Measurements from ENCODE around the gene MAPK14.

DNA sequence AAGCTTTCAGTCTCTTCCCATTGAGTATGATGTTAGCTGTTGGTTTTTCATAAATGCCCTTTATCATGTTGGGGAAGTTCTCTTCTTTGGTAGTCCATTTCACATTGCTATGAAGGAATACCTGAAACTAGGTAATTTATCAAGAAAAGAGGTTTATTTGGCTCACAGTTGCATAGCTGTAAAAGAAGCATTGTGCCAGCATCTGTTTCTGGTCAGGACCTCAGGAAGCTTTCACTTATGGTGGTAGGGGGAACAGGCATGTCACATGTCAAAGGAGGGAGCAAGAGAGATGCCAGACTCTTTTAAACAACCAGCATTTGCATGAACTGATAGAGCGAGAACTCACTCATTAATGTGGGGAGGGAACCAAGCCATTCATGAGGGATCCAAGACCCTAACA, 54.7 kb downstream of the MAPK14 start:
- TF ChIP-seq, protein P1, sequence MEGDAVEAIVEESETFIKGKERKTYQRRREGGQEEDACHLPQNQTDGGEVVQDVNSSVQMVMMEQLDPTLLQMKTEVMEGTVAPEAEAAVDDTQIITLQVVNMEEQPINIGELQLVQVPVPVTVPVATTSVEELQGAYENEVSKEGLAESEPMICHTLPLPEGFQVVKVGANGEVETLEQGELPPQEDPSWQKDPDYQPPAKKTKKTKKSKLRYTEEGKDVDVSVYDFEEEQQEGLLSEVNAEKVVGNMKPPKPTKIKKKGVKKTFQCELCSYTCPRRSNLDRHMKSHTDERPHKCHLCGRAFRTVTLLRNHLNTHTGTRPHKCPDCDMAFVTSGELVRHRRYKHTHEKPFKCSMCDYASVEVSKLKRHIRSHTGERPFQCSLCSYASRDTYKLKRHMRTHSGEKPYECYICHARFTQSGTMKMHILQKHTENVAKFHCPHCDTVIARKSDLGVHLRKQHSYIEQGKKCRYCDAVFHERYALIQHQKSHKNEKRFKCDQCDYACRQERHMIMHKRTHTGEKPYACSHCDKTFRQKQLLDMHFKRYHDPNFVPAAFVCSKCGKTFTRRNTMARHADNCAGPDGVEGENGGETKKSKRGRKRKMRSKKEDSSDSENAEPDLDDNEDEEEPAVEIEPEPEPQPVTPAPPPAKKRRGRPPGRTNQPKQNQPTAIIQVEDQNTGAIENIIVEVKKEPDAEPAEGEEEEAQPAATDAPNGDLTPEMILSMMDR (IDR thresholded peaks at IDR 0.05): no peak
- no peak for TF ChIP-seq POLR2A (IDR thresholded peaks at IDR 0.05)
